Ishikawa (cell line): ENCODE data around the gene CHRNB1.
A peak's percentile ranks its signal among the peaks of the same experiment; 100 is the strongest.

ENCODE experiments used
- CEBPB ChIP-seq: IDR thresholded peaks from 2 replicates; pipeline ENCODE4 v1.6.1; 2012
- CREB1 ChIP-seq: IDR thresholded peaks from 2 replicates; pipeline ENCODE4 v1.6.1; 2012; ENCODE audit warnings: low read depth
- EGR1 ChIP-seq: IDR thresholded peaks from 2 replicates; pipeline ENCODE4 v1.6.1; 2012
- EP300 ChIP-seq: IDR thresholded peaks from 2 replicates; pipeline ENCODE4 v1.6.1; 2012; ENCODE audit warnings: borderline replicate concordance
- FOXM1 ChIP-seq: IDR thresholded peaks from 2 replicates; pipeline ENCODE4 v1.6.1; 2012; ENCODE audit warnings: low read depth, borderline replicate concordance
- MAX ChIP-seq: IDR thresholded peaks from 2 replicates; pipeline ENCODE4 v1.6.1; 2012
- NFIC ChIP-seq: IDR thresholded peaks from 2 replicates; pipeline ENCODE4 v1.6.1; 2012
- RAD21 ChIP-seq: IDR thresholded peaks from 2 replicates; pipeline ENCODE4 v1.6.1; 2012; ENCODE audit warnings: low read depth
- REST ChIP-seq: IDR thresholded peaks from 2 replicates; pipeline ENCODE4 v1.6.1; 2012; ENCODE audit warnings: low read depth, mild to moderate bottlenecking
- TAF1 ChIP-seq: IDR thresholded peaks from 2 replicates; pipeline ENCODE4 v1.6.1; 2012; ENCODE audit warnings: low read depth, mild to moderate bottlenecking
- TCF12 ChIP-seq: IDR thresholded peaks from 2 replicates; pipeline ENCODE4 v1.6.1; 2012; ENCODE audit warnings: low read depth
- TEAD4 ChIP-seq: IDR thresholded peaks from 2 replicates; pipeline ENCODE4 v1.6.1; 2012
- USF1 ChIP-seq: IDR thresholded peaks from 2 replicates; pipeline ENCODE4 v1.6.1; 2012
- YY1 ChIP-seq: IDR thresholded peaks from 2 replicates; pipeline ENCODE4 v1.6.1; 2012; ENCODE audit warnings: low read depth
- ZBTB7A ChIP-seq: IDR thresholded peaks from 2 replicates; pipeline ENCODE4 v1.6.1; 2012; ENCODE audit warnings: low read depth

CHRNB1 gene

GRCh38 chr17:7465597-7466275 is 20.9 kb downstream of the CHRNB1 start:
- TF ChIP-seq EP300, result no peak
- TF ChIP-seq RAD21, result no peak
- TF ChIP-seq CEBPB, result no peak
- TF ChIP-seq YY1, result no peak
- TF ChIP-seq NFIC, result no peak
- no peak for TF ChIP-seq EGR1
- TF ChIP-seq TEAD4, result no peak
- TF ChIP-seq ZBTB7A, result no peak
- TF ChIP-seq TAF1, result no peak
- no peak for TF ChIP-seq TCF12
- TF ChIP-seq USF1, result no peak
- TF ChIP-seq FOXM1, result no peak
- no peak for TF ChIP-seq CREB1
- no peak for TF ChIP-seq MAX
- TF ChIP-seq REST, result no peak

DNA sequence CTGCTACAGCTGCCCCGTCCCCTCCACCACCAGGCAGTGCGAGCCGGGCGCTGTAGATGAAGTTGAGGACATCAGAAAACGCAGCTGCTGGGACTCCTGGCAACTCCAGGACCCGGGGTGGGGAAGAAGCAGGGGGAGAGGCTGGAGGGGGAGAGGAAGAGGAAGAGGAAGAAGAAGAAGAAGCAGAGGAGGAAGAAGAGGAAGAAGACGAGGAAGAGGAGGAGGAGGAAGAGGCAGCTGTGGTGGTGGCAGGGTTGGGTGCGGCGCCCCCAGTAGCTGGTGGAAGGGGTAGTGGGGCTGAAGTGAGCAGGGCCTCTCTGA is 21.4 kb downstream of the CHRNB1 start:
- TF ChIP-seq EP300 (no peak), REST (no peak), RAD21 (no peak), CREB1 (no peak), TEAD4 (no peak), USF1 (no peak), TAF1 (no peak)

DNA sequence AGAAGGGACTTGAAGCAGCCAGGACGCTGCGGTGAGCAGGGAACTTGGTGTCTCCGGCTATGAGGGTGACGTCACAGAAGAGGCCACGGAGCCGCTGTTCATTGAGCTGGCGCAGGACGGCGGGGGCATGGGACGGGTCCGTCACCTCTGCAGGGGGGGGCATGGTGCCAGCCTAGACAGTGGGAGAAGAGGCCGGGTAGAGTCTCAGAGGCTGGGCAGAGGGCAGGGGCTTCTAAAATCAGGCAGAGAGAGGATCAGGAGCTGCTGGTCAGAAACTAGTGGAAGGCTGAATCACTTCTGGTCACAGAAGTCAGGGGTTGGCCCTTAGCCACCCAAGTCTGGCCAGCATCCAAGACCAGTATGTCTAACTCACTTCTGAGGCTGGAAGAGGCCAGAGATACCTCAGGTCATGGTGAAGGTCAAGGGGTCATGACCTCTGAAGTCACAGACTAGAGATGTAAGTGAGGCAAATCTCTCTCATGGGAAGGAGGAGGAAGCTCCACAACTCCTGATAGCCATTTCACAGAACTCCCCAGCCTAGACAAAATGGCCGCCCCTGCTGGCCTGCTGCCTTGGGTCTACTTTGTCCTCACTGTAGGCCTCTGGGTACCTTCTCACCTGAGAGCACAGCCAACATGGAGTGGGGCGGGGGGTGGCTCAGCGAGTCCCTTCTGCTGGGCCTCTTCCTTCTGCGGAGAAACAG is 21.9 kb downstream of the CHRNB1 start:
- TF ChIP-seq ZBTB7A (no peak), YY1 (peak; percentile 83), NFIC (peak; percentile 65), TEAD4 (0 out of 2 replicates have a peak, but pooled peaks have one; percentile 9)

DNA sequence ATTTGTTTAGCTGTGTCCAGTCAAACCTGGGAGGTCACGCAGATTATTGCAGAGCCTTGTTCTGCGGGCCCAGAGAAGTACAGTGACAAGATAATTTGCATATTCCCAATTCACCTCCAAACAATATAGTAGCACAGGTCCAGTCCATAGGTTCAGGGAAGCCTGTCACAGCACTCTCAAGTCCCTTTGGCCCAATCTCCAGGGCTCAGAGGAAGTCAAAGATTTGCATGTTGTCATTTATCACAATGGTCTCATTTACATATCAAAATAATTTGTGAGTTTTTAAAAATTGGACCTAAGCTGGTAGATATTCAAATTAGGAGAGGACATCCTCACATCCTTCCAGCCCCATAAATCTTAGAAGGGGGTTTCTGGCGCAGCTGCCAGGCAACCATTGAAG is 22.6 kb downstream of the CHRNB1 start:
- no peak for TF ChIP-seq TCF12
- TF ChIP-seq FOXM1, result no peak
- TF ChIP-seq EP300, result no peak
- TF ChIP-seq RAD21, result no peak
- TF ChIP-seq REST, result no peak
- no peak for TF ChIP-seq ZBTB7A
- TF ChIP-seq TAF1, result no peak
- TF ChIP-seq NFIC, result no peak
- no peak for TF ChIP-seq EGR1
- no peak for TF ChIP-seq TEAD4

DNA sequence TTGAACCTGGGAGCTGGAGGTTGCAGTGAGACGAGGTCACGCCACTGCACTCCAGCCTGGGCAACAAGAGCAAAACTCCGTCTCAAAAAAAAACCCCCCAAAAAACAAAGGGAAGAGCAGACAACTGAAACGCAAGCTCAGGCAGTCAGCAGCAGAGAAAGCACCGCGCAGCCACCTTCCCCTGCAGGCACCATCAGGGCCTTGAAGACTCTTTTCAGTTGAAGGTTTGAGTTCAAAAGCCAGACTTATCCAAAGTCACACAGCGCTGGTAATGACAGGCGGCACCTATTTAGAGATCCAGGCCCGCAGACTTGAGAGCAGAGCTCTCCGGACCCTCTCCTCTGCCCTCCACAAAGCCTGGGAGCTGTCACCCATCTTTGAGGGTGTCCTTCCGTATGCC is 23.4 kb downstream of the CHRNB1 start:
- TF ChIP-seq TEAD4 (no peak), RAD21 (no peak)
